ENCODE data around the gene SH3BP4.

SH3BP4 gene

DNA sequence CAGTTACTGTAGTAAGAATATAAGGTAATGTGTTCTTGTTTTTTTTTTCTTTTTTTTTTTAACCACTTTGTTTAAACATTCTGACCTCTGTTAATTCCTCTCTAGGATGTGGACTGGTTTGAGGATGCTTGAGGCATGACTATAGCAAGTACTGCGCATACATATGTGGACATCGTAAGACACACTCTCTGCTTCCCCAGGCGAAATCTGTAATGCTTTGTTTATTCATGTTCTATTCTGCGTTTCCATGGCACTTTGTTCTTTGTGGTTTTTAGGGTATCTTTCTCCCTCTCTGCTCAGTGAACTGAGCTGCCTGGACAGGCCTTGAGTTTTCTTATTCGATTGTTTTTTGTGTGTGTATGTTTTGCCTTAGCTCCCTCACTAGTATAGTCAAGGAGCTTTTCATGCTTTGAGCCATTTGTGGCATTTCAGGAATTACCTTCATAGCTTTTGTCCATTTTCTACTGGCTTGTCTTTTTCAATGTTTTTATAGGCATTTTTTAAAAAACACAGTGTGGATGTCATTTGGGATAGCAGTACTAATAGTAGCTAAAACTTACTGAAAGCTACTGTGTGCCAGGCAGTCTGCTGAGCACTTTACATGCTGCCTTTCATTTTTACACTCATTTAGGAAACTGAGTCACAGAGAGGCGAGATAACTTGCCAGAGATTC is 1.9 kb upstream of the SH3BP4 start:
- DNase-seq, result no peak

DNA sequence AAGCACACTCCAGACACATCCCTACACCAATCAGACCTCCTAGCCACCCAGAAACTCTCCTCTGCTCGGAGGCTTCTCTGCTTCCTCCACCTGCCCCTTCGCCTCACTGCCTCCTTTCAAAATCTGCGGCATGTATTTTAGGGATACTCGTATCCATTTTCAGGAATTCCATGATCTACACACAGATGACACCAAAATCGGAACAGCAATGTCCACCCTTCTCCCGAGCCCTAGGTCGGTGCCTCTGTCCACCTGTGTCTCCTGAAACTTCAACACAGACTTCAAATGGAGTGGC is 1.4 kb upstream of the SH3BP4 start:
- no peak for DNase-seq

DNA sequence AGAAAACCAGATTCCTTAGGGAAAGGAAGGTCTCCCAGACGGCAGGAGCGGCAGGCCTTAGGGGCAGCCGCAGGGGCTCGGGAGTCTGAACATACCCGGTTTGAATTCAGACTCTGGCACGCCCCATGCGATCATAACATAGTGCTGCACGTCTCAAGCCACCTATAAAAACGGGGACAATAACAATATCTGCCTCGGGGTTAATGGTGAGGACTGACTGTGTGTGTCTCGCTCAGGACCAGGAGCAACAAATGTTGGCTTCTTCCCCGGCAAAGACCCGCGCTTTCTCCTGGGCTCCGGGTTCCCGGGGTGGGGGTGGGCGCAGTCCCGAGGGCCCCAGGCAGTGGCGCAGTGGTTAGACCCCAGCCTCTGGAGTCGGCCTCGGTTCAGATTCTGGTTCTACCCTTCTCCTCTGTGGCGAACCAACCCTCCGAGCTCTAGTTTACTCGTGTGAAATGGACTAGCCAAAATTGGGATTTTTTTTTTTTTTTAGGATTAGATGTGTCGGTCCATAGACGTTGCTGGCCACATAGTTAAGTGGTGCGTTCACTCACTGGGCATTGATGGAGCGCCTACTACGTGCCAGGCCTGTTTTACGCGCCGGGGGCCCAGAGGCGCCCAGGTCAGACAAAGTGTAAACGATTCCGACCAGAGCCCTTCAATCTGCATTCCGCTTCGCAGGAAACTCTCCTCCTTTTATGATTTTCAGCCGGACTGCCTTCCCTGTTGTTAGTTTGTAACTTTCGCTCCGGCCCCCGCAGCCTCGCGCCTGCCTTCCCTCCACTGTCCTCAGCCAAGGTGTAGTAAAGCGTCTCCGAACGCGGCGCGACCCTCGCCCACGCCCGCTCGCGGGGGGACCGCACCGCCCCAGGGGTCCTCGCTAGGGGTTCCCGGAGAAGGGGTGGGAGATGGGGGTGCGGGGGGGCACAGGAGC is 820 bp upstream of the SH3BP4 start:
- no peak for DNase-seq

DNA sequence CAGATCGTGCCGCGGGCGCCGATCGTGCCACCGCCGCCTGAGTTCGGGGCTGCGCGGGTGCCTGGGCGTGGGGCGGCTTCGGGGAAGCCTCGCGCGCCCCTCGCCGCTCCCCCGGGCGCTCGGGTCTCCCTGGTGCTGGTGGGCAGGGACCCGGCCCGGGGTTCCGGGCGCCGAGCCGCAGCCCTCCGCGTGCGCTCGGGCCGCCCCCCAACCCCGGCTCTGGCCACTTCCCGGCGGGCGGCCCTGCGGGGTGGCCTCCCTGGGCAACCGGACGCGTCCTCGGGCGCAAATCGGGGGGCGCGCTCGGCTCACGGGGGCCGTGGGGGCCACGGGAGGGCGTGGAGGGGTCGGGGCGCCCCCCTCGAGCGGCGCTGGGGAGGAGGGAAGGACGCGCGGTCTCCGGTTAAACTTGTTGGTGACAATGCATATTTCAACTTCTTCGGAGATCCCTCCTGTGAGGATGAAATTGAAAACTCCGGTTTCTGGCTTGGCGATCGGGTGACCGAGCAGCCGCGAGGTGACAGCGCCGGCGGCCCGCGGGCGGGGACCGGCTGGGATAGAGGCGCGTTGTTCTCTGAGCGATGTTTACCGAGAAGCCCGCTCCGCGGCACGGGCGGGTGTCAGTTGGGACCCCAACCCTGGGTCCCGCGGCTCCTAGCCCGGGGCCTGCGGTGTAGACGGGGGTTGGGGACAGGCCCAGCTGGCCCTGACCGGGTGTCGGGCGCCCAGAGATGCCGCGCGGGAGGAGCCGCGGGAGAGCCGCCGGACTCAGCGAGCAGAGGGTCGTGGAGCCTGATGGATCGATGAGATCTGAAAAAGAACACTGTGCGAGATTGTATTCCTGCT is 676 bp downstream of the SH3BP4 start:
- DNase-seq, result no peak

DNA sequence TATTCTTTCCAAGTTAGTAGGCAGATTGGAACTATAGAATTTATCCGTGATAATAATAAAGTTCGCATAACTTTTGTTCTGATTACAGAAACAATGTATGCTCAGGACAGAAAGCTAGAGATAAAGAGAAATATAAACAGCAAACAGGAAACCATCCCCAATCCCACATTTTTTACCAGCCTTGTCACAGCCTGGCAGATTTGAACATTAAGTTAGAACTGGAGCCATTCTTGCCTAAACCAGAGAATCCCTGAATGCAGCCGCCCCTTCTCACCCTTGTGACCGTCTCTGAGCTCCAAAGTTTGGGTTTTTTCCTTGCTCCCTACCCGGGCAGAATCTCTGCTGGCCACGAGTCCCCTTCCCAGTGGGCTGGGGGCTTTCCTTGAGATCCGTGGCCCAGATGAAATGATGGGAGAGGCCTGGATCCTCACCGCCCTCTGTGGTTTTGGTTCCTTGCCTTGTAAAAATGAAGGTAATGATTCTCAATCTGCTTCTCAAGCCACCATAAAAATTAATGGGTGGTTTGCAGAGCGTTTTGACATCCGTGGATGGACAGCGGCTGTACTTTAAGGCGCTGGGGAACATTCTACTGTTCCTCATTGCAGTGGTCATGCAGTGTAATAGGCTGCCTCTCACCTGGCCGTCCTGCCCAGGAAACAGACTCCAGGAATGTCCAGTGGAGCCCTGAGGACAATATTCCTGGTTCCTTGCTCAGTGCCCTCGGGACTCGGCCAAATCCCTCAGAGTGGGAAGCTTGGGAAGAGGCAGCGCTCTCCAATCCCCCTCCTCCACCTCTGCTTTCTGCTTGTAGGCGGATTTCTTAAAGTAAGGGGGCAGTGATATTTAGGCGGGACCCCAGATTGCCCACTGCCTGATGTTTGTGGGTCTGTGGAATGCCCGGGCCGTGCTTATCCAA is 1.6 kb downstream of the SH3BP4 start:
- DNase-seq, result no peak

DNA sequence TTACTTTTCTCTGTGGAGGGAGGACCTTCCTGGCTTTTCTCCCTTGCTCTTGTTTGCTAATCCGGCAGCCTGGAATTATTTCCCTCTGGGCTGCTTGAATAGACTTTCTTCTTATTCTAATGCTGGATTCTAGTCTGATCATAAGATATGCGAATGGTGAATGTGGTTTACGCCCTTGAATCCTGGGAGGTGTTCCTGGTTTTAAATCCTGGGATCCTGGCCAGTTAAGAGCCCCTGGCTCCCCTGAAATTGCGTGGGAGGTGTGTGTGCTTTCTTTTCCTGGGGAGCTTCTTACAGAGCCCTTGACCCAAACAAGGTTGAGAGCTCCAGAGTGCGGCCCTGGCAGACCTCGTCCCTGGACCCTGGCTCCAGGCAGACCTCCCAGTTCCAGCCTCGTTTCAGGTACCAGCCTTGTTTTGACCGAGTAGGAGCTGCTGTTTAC is 2.8 kb downstream of the SH3BP4 start:
- DNase-seq, result no peak

DNA sequence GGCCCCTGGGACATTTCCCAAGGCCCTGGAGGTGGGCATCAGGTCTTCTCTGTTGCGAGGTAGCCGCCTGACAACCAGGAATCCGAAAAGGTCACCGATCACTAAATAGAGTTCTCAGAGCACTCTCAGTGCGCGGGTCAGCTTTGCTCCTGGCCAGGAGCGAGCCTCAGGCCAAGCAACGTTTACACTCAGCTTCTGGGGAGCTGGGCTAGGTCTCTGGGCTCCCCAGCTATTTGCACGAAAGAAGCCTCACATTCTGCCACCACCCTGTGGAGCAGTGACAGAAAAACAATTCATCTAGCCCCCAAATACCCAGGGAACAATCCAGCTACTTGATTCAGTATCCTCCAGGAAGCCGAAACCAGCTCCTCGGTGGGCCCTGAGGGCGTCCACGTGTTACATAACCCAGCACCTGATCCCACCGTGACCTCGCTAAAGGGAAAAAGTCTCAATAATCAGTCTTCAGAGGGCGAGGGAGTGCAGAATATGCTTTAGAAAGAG is 3.3 kb downstream of the SH3BP4 start:
- no peak for DNase-seq

DNA sequence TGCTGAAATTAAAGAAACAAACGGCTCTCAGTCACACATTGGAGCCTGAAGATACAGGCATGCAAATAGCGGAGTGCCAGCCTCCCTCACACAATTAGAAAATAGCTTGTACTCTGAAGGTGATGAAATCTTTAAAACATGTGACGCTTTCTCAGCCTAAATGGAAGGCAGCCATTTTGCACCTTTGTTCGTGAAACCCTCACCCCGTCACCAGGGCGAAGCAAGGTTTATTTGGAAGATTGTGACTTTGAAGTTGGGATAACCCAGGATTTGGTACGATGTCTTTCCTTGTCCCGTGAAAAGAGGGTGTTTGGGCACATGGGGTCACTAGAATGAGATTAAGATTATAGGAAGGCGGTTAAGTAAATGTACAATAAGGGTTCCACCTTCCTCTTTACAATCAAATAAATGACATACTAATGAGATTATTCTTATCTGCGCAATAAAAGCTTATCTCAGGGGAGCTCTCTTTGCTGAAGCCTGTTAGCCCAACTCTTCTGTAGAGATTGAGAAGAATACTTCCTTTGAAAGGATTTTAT is 4.2 kb downstream of the SH3BP4 start:
- no peak for DNase-seq

DNA sequence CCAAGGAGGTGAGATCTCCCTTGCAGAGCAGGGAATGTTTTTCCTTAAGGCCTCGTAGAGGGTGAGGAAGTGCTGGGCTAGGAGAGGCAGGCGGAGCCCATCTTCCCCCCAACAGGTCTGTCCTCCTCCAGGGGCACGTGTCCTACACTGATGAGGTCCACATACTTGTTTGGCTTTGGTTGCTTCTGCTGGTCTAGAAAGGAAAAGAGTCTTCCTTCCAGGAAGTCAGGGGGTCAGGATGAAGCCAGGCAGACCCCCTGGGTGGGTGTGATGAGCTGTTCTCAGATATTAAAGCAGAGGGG is 6.0 kb downstream of the SH3BP4 start:
- DNase-seq, result no peak

DNA sequence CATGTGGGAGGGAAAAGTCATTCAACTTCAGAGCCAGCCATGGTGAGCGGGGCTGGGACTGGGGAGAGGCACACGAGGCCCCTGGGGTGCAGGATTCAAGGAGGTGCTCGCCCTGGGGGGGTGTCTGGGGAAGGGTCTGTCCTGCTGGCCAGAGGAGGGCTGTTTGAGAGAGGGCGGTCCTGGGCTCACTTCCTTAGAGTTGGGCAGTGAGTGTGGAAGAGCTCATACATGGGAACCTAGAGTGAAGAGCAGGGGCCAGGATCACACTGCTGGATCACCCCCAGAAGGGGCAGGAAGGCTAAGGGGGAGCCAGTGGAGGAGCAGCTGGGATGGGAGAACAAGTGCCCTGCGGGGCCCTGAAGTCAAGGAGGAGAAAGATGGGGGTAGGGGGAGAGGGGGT is 6.5 kb downstream of the SH3BP4 start:
- no peak for DNase-seq

DNA sequence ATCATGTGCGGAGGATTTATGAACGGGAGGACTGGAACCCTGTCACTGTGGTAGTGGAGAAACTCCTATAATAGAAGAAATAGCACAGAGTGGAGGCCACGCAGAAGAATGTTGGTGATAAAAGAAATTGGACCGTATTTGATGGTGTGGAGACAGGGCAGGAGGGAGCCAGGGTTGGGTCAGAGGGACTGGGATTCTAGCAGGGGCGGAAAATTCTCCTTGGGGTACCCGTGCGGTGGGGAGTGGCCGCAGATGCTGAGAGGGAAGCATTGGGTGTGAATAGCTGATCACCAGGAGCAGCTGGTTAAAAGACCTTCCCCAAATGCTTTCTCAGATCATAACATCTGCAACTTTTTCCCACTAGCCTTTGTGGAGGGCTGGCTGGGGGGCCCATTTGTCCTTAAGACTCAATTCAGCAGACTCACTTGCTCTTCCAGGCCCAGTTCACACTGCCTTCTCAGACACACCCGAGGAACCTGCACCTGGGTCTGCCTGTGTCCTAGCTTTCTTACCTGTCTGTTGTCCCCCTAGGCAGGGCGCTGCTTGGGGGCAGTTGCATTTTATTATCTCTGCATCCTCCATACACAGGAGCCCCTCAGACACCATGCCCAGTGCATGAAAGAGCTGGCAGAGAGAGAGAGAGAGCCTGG is 7.1 kb downstream of the SH3BP4 start:
- no peak for DNase-seq

DNA sequence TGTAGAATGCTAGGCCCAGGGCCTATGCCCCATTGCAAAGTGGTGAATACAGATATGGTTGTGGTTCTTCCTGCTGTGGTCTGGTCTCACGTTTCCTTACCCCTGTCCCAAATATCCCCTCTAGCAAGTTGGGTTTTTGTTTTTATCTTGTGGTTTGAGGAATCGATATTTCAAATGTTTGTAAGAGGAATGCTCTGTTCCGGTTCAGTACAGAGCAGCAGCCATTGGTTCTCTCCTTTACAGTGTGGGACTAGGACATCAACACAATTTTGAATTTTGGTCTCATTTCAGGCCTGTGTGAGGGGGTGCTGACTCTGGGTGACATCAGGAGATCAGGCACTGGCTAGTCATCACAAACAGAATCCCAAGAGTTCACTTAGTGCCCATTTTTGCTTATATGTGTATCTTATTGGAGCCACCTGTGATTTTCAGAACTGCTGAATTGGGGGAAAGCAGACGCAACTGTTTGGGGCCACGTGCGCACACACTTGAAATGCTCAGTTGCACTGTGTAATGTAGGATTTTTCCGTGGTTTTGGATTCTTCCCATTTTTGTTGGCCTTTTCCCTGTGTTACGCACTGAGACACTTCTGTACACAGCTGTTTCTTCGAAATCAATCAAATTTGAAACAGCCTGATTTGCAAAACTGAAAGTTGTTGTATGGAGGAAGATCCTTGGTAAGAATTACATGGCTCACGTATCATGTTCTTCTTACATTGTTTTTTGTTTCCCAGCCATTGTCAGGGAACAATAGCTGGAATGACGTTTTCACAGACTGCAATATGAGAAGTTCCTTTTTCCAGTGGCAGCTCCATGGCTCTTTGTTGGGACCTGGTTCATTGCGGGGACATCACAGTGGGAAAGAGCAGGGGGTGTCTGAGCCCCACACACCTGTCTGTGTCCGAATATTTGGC is 8.6 kb downstream of the SH3BP4 start:
- no peak for DNase-seq

DNA sequence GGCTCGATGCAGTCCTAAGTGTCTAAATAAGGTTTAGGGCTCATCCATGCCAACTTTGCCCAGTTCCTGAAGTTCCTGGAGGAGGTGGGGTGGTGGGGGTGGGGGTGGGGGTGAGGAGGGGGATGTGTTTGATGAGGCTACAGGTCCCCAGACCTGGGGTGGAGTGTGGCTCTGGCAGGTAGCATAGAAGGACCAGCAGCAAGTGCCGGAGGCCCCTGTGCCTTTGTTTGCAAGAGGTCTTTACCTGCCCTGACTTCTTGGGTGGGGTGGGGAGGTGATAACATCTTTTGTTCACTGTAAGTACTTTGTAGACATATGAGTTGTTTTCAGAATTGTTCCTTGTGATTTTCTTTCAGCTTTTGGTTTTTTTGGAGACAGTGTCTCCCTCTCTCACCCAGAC is 10.0 kb downstream of the SH3BP4 start:
- DNase-seq, result no peak

DNA sequence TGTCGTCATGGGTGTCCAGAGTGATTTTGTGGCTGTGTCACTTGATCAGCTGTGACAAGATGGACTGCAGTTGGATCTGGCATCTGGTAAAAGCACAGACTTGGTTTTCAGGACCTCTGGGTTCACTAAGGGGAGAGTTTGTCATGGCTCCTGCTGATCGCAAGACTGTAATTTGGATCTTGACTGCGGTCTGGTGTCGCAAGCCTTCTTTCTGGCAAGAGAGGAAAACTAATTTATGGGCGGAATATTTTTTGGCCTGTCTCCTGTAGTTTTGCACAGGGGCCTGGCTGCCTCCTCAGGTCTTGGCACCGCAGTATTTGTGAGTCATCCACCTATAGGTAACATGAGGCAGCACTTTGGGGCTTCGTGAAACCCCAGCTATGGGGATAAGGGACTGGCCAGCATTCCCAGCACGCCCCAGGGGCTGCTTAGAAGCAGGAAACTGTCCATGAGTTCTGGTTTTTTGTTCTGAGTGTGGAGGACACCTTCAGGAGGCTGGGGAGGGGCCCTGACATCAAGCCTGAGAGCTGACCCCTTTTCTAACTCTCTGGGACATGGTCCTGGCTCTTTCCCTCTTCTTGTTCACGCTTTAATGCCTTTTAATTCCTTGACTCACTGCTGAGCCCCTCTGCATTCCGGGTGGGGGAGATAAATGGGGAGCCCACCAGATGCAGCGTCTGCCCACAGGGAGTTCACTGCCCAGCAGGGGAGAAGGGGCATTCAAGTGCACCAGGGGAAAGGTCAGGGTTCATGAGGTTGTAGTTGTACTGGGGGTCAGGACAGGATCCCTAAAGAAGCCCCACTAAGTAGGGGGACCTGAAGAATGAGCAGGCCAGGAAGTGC is 12.2 kb downstream of the SH3BP4 start:
- no peak for DNase-seq

DNA sequence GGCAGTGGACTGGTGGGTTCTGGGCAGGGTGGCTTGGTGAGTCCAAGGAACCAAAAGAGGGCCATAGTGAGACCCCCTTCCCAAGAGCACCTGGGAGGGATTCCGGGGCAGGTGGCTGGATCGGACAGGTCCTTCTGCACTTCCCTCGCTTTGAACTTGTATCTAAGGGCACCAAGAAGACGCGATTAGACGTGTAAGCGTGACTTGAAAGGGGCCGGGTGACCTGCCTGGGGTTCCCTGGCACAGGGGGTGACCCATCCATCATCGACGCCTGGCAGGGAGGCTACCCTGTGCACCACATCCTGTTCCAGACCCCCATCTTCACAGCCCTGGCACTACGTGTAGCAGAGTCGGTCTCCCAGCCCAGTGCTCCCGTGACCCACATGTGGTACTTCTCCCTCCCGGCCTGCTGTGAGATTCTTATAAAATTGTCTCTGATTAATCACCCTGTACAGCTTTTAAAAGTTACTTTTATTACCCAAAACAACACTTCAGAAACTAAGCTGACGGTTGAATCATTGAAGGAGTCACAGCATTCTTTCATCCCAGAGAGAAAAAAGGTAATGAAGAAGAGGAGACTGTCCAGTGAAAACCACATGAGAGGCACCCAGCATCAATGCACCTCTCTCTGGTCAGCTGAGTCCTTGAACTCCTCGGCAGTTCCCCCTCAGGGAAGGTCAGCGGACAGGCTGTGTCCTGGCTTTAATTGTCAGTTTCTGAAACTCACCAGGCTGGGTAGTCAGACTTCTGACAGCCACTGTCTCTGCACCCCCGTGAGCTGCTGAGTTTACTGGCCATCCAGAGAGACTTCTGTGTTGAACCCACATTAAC is 13.0 kb downstream of the SH3BP4 start:
- no peak for DNase-seq

DNA sequence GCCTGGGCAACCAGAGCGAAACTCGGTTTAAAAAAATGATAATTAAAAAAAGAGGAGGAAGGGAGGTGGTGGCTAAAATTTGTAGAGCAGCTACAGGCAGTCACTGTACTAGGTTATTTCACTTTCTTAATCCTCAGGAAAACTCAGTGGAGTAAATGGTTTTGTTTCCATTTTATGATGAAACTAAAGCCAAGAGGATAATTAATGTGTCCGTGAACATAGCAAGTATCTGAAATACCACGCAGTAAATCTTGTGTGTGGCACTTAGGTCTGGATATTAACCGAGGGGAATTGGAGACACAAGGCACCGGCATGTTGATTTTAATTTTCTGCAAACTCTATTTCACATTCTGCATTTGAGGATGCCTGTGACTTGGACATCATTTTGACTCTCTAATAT is 14.5 kb downstream of the SH3BP4 start:
- DNase-seq, result no peak

DNA sequence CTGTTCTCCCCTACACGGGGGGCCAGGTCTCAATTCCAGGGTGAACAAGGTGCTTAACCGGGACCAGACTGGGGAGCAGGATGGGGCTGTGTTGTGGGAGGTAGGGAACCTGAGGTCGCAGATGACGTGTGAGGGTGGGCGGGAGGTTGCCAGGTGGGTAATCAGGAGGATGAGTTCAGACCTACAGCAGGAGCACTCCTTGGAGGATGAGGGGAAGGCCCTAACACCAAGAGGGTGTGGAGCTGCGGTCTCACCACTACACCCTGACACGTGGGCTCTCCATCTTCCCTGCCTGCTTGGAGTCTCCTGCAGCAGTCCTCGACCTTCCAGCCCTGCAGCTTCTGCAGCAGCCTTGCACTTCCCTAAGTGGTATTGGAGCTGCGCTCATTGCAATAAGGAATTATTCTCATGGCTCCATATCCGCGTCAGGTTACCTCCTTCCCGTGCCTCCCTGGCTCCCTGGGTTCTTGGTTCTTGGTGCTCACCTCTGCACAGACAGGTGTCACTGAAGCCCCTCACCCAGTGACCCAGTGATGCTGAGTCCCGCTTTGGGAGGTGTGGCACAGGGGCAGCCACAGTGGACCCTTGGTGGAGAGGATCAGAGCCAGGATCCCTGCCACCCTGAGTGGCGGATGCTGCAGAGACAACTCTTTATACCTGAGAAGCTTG is 15.5 kb downstream of the SH3BP4 start:
- DNase-seq, result no peak

DNA sequence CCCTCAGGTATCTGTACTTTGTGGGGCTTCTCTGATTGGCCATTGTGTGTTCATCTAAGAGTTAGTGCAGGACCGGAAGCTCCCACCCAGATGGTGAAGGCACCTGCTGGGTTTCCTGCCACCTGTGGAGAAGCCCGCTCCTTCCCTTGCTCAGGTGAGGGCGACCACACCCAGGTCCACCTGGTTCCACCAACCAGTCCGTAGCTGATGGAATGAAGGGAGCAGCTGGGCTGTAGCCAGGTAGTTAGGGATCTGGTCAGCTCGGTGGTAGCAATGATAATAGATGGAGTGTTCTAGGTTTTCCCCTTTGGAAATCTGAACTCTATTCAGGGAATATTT is 16.0 kb downstream of the SH3BP4 start:
- DNase-seq, result no peak

Data from NCI-H774 (cell line).